K562 (cell line): ENCODE data around the gene GNG5. TPM values are rescaled to one million over a fixed set of nuclear protein-coding genes. Genes with fewer than 3 reads are reported as not detected.

Experiments
- CREM ChIP-seq: IDR thresholded peaks from 2 replicates; pipeline ENCODE4 v1.6.1; 2014; ENCODE audit warnings: antibody characterized with exemption, low read depth
- ESRRA ChIP-seq: fragments of 450-650 bp; IDR thresholded peaks from 2 replicates; pipeline ENCODE4 v1.6.1; 2014; ENCODE audit warnings: low read depth, mild to moderate bottlenecking, moderate library complexity, borderline replicate concordance
- HNRNPUL1 ChIP-seq: fragments of 200-400 bp; formaldehyde crosslinking; IDR thresholded peaks from 2 replicates; pipeline ENCODE4 v1.6.1; 2017; ENCODE audit warnings: low read length
- KDM2B ChIP-seq: fragments of 250-450 bp; sonication (Bioruptor Pico); IDR thresholded peaks from 2 replicates; pipeline ENCODE4 v1.8.0; 2021; ENCODE audit warnings: mild to moderate bottlenecking, moderate library complexity
- KLF1 ChIP-seq: fragments of 450-650 bp; IDR thresholded peaks from 2 replicates; pipeline ENCODE4 v1.6.1; 2016; ENCODE audit warnings: missing genetic modification characterization, missing compliant biosample characterization
- POLR2B ChIP-seq: fragments of 450-650 bp; IDR thresholded peaks from 2 replicates; pipeline ENCODE4 v1.6.1; 2018; ENCODE audit warnings: low read depth; ENCODE audit not compliant: partially characterized antibody
- POU5F1 ChIP-seq: fragments of 150-350 bp; IDR thresholded peaks from 2 replicates; pipeline ENCODE4 v1.6.1; 2014; ENCODE audit warnings: borderline replicate concordance, low read length, low read depth, mild to moderate bottlenecking; ENCODE audit not compliant: partially characterized antibody
- PTBP1 ChIP-seq: fragments of 200-400 bp; formaldehyde crosslinking; IDR thresholded peaks from 2 replicates; pipeline ENCODE4 v1.6.1; 2017; ENCODE audit warnings: low read depth, low read length
- PTRF ChIP-seq: fragments of 450-650 bp; IDR thresholded peaks from 2 replicates; pipeline ENCODE4 v1.6.1; 2016; ENCODE audit warnings: mild to moderate bottlenecking, missing genetic modification characterization, missing compliant biosample characterization
- RAD21 ChIP-seq, 2 experiments: fragments of 250-450 bp in 1 of 2; fragments of 450-650 bp in 1 of 2; sonication (Bioruptor Pico) in 1 of 2; formaldehyde crosslinking in 1 of 2; IDR thresholded peaks in 1 of 2; conservative IDR thresholded peaks in 1 of 2; 2 replicates each; pipeline versions ENCODE4 v1.4.0 to v1.8.0; 2020 to 2022; ENCODE audit warnings: mild to moderate bottlenecking in 2 of 2, moderate library complexity in 1 of 2
- SOX6 ChIP-seq: fragments of 450-650 bp; IDR thresholded peaks from 2 replicates; pipeline ENCODE4 v1.6.1; 2014; ENCODE audit warnings: mild to moderate bottlenecking
- TEAD4 ChIP-seq, 2 experiments: sonication (generic) in 1 of 2; formaldehyde crosslinking in 1 of 2; IDR thresholded peaks; 2 replicates each; pipeline versions ENCODE4 v1.6.1 to v1.8.0; 2012 to 2022; ENCODE audit warnings: borderline replicate concordance in 1 of 2, inconsistent platforms in 1 of 2, low read length in 1 of 2, mild to moderate bottlenecking in 1 of 2, missing genetic modification reagents in 1 of 2
- ZNF282 ChIP-seq: sonication (generic); formaldehyde crosslinking; IDR thresholded peaks from 2 replicates; pipeline ENCODE4 v1.8.1; 2023; ENCODE audit warnings: missing genetic modification reagents
- ZNF431 ChIP-seq: sonication (generic); formaldehyde crosslinking; IDR thresholded peaks from 2 replicates; pipeline ENCODE4 v1.8.0; 2022; ENCODE audit warnings: mild to moderate bottlenecking, missing genetic modification reagents
- ZNF584 ChIP-seq: fragments of 200-800 bp; sonication (Bioruptor generic); IDR thresholded peaks from 2 replicates; pipeline ENCODE4 v1.6.1; 2016; ENCODE audit warnings: low read depth, mild to moderate bottlenecking, missing genetic modification characterization, missing compliant biosample characterization
- polyA plus RNA-seq, 8 experiments: library from polyadenylated mRNA; depleted of rRNA in 4 of 8; stranded (reverse) in 5 of 8; unstranded in 3 of 8; fragments of >200 nt; fragmentation: Nextera tagmentation in 2 of 8; fragmentation: Illumina TruSeq in 1 of 8; extraction: Ambion mirVana in 2 of 8; extraction: Trizol in 1 of 8; gene quantifications; 2 replicates each; pipeline versions ENCODE4 v1.2.1 to v1.2.3, GENCODE V29; 2011 to 2014; ENCODE audit warnings: inconsistent platforms in 1 of 8, missing spikeins in 1 of 8
- total RNA-seq, 7 experiments: library from RNA; depleted of rRNA in 6 of 7; stranded (reverse); fragments of >200 nt in 6 of 7; fragmentation: Illumina TruSeq in 2 of 7; extraction: Trizol in 2 of 7; gene quantifications; 2 replicates each; pipeline versions ENCODE4 v1.2.1 to v1.2.3, GENCODE V29; 2011 to 2021; ENCODE audit warnings: low replicate concordance in 1 of 7
- TF ChIP-seq, protein P1 (sequence below): fragments of 250-450 bp; sonication (Bioruptor Pico); IDR thresholded peaks from 2 replicates; pipeline ENCODE4 v1.9.0; 2021; ENCODE audit warnings: mild to moderate bottlenecking, inconsistent platforms
- TF ChIP-seq, protein P2 (sequence below): fragments of 450-650 bp; formaldehyde crosslinking; conservative IDR thresholded peaks from 2 replicates; pipeline ENCODE4 v1.4.0; 2022; ENCODE audit warnings: mild to moderate bottlenecking, missing genetic modification characterization
- TF ChIP-seq, protein P3 (sequence below): sonication (generic); formaldehyde crosslinking; IDR thresholded peaks from 2 replicates; pipeline ENCODE4 v1.8.1; 2023; ENCODE audit warnings: mild to moderate bottlenecking, missing genetic modification reagents

The GNG5 gene
- total and polyA plus RNA-seq, 9 of the 15 experiments (the other 6 are each of a cell fraction or from before 2014, with no cell fraction given), result 61.9 to 243 (median 150) TPM

DNA sequence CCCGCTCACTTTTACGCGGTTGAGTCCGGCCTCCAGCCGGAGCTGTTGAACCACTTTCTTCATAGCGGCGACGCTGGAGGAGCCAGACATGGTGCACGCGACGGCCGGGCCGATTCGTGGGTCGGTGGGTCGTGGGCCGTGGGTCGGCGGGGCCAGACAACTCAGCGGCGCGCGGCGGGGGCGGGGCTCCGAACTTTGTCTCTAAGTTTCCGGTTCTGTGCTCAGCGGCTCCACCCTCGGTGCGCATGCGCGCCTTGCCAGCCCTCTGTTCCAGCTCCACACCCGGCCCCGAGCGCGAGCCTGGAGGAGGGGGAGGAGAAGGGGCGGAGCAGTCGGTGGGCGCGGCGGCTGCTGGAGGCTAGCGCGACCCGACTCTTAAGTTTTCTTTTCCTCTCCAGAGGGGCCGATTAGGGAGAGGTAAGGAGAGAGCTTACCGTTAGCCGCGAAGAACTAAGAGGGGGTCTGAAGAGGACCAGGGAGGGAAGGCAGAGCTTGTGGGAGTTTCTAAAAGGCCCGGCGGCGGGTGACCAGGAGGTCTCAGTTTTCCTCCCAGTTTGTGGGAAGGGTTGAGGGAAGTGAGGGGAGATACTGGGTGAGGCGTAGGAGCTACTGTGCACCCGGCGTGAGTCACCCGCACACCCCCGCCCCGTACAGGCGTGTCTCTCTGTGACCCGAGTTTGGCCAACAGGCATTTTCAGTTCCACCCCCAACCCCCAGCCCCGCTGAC, at the start of gene GNG5, which contains the start of gene SPATA1 (continued):
- TF ChIP-seq SOX6 (peak; percentile 80; the same call in 1 of the 2 replicates), KLF1 (tag) (peak; percentile 98), TEAD4 (IDR thresholded peaks at IDR 0.05; ENCODE audit: low read length) (peak; percentile 54; the same call in 1 of the 2 replicates), TEAD4 (CRISPR knock-in tag; IDR thresholded peaks at IDR 0.05; ENCODE audit: borderline replicate concordance) (no peak), ZNF431 (no peak), KDM2B (no peak), PTBP1 (no peak), RAD21 (CRISPR knock-in tag; conservative IDR thresholded peaks at IDR 0.05 in 1 of 2, IDR thresholded peaks at IDR 0.05 in 1 of 2) (peak in 1 of 2 experiments; percentile 27; a peak in 2 of 4 replicates), CREM (peak; percentile 79), POU5F1 (no peak), ZNF282 (CRISPR knock-in tag) (no peak), HNRNPUL1 (no peak), ESRRA (peak; percentile 47), PTRF (tag) (no peak), POLR2B (peak; percentile 95), ZNF584 (no peak)
- TF ChIP-seq, protein P1, sequence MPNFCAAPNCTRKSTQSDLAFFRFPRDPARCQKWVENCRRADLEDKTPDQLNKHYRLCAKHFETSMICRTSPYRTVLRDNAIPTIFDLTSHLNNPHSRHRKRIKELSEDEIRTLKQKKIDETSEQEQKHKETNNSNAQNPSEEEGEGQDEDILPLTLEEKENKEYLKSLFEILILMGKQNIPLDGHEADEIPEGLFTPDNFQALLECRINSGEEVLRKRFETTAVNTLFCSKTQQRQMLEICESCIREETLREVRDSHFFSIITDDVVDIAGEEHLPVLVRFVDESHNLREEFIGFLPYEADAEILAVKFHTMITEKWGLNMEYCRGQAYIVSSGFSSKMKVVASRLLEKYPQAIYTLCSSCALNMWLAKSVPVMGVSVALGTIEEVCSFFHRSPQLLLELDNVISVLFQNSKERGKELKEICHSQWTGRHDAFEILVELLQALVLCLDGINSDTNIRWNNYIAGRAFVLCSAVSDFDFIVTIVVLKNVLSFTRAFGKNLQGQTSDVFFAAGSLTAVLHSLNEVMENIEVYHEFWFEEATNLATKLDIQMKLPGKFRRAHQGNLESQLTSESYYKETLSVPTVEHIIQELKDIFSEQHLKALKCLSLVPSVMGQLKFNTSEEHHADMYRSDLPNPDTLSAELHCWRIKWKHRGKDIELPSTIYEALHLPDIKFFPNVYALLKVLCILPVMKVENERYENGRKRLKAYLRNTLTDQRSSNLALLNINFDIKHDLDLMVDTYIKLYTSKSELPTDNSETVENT (CRISPR knock-in tag), result 0 out of 2 replicates have a peak, but pooled peaks have one; percentile 18
- TF ChIP-seq, protein P2, sequence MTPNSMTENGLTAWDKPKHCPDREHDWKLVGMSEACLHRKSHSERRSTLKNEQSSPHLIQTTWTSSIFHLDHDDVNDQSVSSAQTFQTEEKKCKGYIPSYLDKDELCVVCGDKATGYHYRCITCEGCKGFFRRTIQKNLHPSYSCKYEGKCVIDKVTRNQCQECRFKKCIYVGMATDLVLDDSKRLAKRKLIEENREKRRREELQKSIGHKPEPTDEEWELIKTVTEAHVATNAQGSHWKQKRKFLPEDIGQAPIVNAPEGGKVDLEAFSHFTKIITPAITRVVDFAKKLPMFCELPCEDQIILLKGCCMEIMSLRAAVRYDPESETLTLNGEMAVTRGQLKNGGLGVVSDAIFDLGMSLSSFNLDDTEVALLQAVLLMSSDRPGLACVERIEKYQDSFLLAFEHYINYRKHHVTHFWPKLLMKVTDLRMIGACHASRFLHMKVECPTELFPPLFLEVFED, result peak; percentile 59; the same call in 1 of the 2 replicates
- TF ChIP-seq, protein P3, sequence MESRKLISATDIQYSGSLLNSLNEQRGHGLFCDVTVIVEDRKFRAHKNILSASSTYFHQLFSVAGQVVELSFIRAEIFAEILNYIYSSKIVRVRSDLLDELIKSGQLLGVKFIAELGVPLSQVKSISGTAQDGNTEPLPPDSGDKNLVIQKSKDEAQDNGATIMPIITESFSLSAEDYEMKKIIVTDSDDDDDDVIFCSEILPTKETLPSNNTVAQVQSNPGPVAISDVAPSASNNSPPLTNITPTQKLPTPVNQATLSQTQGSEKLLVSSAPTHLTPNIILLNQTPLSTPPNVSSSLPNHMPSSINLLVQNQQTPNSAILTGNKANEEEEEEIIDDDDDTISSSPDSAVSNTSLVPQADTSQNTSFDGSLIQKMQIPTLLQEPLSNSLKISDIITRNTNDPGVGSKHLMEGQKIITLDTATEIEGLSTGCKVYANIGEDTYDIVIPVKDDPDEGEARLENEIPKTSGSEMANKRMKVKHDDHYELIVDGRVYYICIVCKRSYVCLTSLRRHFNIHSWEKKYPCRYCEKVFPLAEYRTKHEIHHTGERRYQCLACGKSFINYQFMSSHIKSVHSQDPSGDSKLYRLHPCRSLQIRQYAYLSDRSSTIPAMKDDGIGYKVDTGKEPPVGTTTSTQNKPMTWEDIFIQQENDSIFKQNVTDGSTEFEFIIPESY (CRISPR knock-in tag), result peak; percentile 31
